ENCODE data around the gene EFNA5. TPM values are rescaled to one million over a fixed set of nuclear protein-coding genes. Genes with fewer than 3 reads are reported as not detected.

EFNA5 gene
- total and polyA plus RNA-seq, 4 donors, result 0.14 to 0.93 (median 0.54) TPM

DNA sequence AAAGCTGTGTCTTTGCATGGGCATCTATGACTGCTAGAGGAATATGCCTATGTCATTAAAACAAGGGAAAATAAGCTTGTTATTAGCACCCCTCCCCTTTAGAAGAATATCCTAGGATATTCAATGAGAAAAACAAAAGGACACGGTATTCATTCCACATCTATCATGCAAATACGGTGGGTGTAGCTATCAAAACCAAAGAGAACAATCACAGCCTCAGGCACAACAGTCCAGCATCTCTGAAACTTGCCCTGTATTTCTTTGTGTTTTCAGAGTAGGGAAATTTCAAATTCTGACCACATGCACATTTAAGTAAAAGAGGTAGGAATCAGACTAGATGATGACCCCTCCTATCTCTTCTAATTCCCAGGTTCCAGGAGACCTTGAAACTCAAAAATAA, 209.9 kb downstream of the EFNA5 start:
- WGBS, result 83% methylated on average over 2 of the region's 2 CpGs
- Histone ChIP-seq H3K27ac (ENCODE audit: low read depth in 1 of 2, low read length in 2 of 2) (no peak overlapping the region), H3K9ac (ENCODE audit: low read depth in 1 of 2, low read length in 2 of 2) (no peak overlapping the region), H3K4me3 (ENCODE audit: low read depth in 1 of 3, low read length in 3 of 3) (no peak overlapping the region), H3K4me1 (ENCODE audit: control insufficient read depth in 4 of 4, insufficient read depth in 4 of 4, low read length in 3 of 4) (no peaks in the 10 kb centered on the region), H3K36me3 (ENCODE audit: control insufficient read depth in 4 of 4, insufficient read depth in 3 of 4, low read depth in 1 of 4, low read length in 3 of 4) (no peaks in the 10 kb centered on the region), H3K9me3 (ENCODE audit: control insufficient read depth in 4 of 4, low read length in 3 of 4) (no peaks in the 10 kb centered on the region), H3K27me3 (ENCODE audit: control insufficient read depth in 4 of 4, insufficient read depth in 4 of 4, low read length in 3 of 4) (peaks cover 0 to 6% (median 0%) of the 10 kb centered on the region in 4 donors)
- TF ChIP-seq, protein P1, sequence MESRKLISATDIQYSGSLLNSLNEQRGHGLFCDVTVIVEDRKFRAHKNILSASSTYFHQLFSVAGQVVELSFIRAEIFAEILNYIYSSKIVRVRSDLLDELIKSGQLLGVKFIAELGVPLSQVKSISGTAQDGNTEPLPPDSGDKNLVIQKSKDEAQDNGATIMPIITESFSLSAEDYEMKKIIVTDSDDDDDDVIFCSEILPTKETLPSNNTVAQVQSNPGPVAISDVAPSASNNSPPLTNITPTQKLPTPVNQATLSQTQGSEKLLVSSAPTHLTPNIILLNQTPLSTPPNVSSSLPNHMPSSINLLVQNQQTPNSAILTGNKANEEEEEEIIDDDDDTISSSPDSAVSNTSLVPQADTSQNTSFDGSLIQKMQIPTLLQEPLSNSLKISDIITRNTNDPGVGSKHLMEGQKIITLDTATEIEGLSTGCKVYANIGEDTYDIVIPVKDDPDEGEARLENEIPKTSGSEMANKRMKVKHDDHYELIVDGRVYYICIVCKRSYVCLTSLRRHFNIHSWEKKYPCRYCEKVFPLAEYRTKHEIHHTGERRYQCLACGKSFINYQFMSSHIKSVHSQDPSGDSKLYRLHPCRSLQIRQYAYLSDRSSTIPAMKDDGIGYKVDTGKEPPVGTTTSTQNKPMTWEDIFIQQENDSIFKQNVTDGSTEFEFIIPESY (IDR thresholded peaks at IDR 0.05), result no peak
- TF ChIP-seq ATF3 (IDR thresholded peaks at IDR 0.05) (no peak), JUND (IDR thresholded peaks at IDR 0.05) (no peak), RAD21 (IDR thresholded peaks at IDR 0.05) (no peak), TAF1 (conservative IDR thresholded peaks at IDR 0.05) (no peak), GABPA (IDR thresholded peaks at IDR 0.05 in 1 of 2, conservative IDR thresholded peaks at IDR 0.05 in 1 of 2) (no peak), HNF4A (conservative IDR thresholded peaks at IDR 0.05) (no peak), SP1 (IDR thresholded peaks at IDR 0.05) (no peak), EGR1 (IDR thresholded peaks at IDR 0.05; ENCODE audit: low read depth in 2 of 2) (no peak), RXRA (IDR thresholded peaks at IDR 0.05) (no peak), FOXA1 (IDR thresholded peaks at IDR 0.05) (no peak), NR2F2 (IDR thresholded peaks at IDR 0.05) (no peak), REST (IDR thresholded peaks at IDR 0.05) (no peak), MAX (IDR thresholded peaks at IDR 0.05) (no peak), YY1 (IDR thresholded peaks at IDR 0.05) (no peak), CTCF (IDR thresholded peaks at IDR 0.05; ENCODE audit: low read depth, low read length, missing input control) (no peak)
- DNase-seq (ENCODE audit: low spot score), result no peak

GRCh38 chr5:107459605-107460004, 211.1 kb downstream of the EFNA5 start:
- H3K4me3 ChIP-seq (ENCODE audit: low read depth in 1 of 3, low read length in 3 of 3), result no peak overlapping the region
- peaks cover 0 to 6% (median 0%) of the 10 kb centered on the region in 4 donors for H3K27me3 ChIP-seq (ENCODE audit: control insufficient read depth in 4 of 4, insufficient read depth in 4 of 4, low read length in 3 of 4)
- DNase-seq (ENCODE audit: low spot score), result no peak
- no peak for TF ChIP-seq RAD21 (IDR thresholded peaks at IDR 0.05)
- 96% methylated on average over 3 of the region's 3 CpGs for WGBS
- H3K4me1 ChIP-seq (ENCODE audit: control insufficient read depth in 4 of 4, insufficient read depth in 4 of 4, low read length in 3 of 4), result no peaks in the 10 kb centered on the region
- H3K9ac ChIP-seq (ENCODE audit: low read depth in 1 of 2, low read length in 2 of 2), result no peak overlapping the region
- H3K9me3 ChIP-seq (ENCODE audit: control insufficient read depth in 4 of 4, low read length in 3 of 4), result no peaks in the 10 kb centered on the region
- H3K27ac ChIP-seq (ENCODE audit: low read depth in 1 of 2, low read length in 2 of 2), result no peak overlapping the region
- H3K36me3 ChIP-seq (ENCODE audit: control insufficient read depth in 4 of 4, insufficient read depth in 3 of 4, low read depth in 1 of 4, low read length in 3 of 4), result no peaks in the 10 kb centered on the region

Measured in liver (tissue), 9 donors.